H1 (cell line): ENCODE results near the gene RFPL3. TPM values are rescaled to one million over a fixed set of nuclear protein-coding genes. Genes with fewer than 3 reads are reported as not detected.
A peak's percentile ranks its signal among the peaks of the same experiment; 100 is the strongest.

ENCODE experiments used
- CTCF ChIA-PET: fragments of 300-600 bp; sonication (Branson Sonifier 250); formaldehyde crosslinking; loops from one replicate; lab custom pipeline; 2021; ENCODE audit not compliant: partially characterized antibody; lab: Charles Lee
- POLR2A ChIA-PET: fragments of 300-600 bp; sonication (Branson Sonifier 250); formaldehyde crosslinking; loops from one replicate; lab custom pipeline; 2021; ENCODE audit warnings: inconsistent platforms; ENCODE audit not compliant: partially characterized antibody; lab: Charles Lee
- DNase-seq, 2 experiments: peaks; one replicate each; pipeline versions ENCODE4 v3.0.0 to v3.0.0-alpha.2; 2010 to 2022; ENCODE audit warnings: low spot score in 2 of 2, low read depth in 1 of 2, mixed read lengths in 1 of 2
- FAIRE-seq: peaks from 2 replicates; lab custom pipeline; 2011; peaks lifted over from hg19 to GRCh38; lab: Jason Lieb, UNC
- H2AFZ ChIP-seq: 2 replicates; pipeline ENCODE4 v1.8.1; 2012; ENCODE audit warnings: low read length, inconsistent platforms
- H2AK5ac ChIP-seq: 2 replicates; pipeline ENCODE4 v1.6.1; 2013; ENCODE audit warnings: low read depth, low read length
- H2BK120ac ChIP-seq: replicated peaks from 2 replicates; pipeline ENCODE3; 2013; ENCODE audit warnings: low read depth, low read length, inconsistent platforms
- H2BK12ac ChIP-seq: 2 replicates; pipeline ENCODE4 v1.6.1; 2013; ENCODE audit warnings: low read depth, low read length
- H2BK15ac ChIP-seq: 2 replicates; pipeline ENCODE4 v1.6.1; 2013; ENCODE audit warnings: low read length
- H2BK20ac ChIP-seq: 2 replicates; pipeline ENCODE4 v1.6.1; 2013; ENCODE audit warnings: low read length
- H2BK5ac ChIP-seq: 2 replicates; pipeline ENCODE4 v1.6.1; 2013; ENCODE audit warnings: low read depth, low read length
- H3K14ac ChIP-seq: 2 replicates; pipeline ENCODE4 v1.6.1; 2013; ENCODE audit warnings: inconsistent platforms; ENCODE audit not compliant: insufficient read length
- H3K18ac ChIP-seq: 2 replicates; pipeline ENCODE4 v1.6.1; 2013; ENCODE audit warnings: low read length; ENCODE audit errors: extremely low read depth
- H3K23ac ChIP-seq: 2 replicates; pipeline ENCODE4 v1.6.1; 2013; ENCODE audit warnings: inconsistent platforms; ENCODE audit not compliant: insufficient read length
- H3K23me2 ChIP-seq: 2 replicates; pipeline ENCODE4 v1.6.1; 2013; ENCODE audit warnings: low read depth, low read length
- H3K27ac ChIP-seq: 2 replicates; pipeline ENCODE4 v1.6.1; 2011; ENCODE audit warnings: low read depth, low read length, inconsistent platforms
- H3K27me3 ChIP-seq, 4 experiments: replicated peaks in 1 of 4; 1 replicate in 1 of 4; 2 replicates in 3 of 4; pipeline versions ENCODE4 v1.6.1 to v1.8.1; 2011 to 2013; ENCODE audit warnings: low read length in 3 of 4, mild to moderate bottlenecking in 3 of 4, inconsistent platforms in 2 of 4, mixed read lengths in 2 of 4, moderate library complexity in 1 of 4; ENCODE audit not compliant: control insufficient read depth in 3 of 4, insufficient read depth in 3 of 4; ENCODE audit errors: extremely low read depth in 1 of 4
- H3K36me3 ChIP-seq, 4 experiments: 2 replicates each; pipeline versions ENCODE4 v1.6.1 to v1.8.1; 2011 to 2013; ENCODE audit warnings: mild to moderate bottlenecking in 4 of 4, low read length in 3 of 4, moderate library complexity in 2 of 4, control low read depth in 1 of 4, inconsistent platforms in 1 of 4; ENCODE audit not compliant: insufficient read depth in 4 of 4, control insufficient read depth in 2 of 4
- H3K4ac ChIP-seq: replicated peaks from 2 replicates; pipeline ENCODE3; 2013; ENCODE audit warnings: low read length, low read depth, mixed read lengths, inconsistent platforms; ENCODE audit not compliant: insufficient read length
- H3K4me1 ChIP-seq, 4 experiments: replicated peaks in 1 of 4; 1 replicate in 1 of 4; 2 replicates in 3 of 4; pipeline versions ENCODE4 v1.6.1 to v1.8.1; 2011 to 2013; ENCODE audit warnings: low read length in 3 of 4, inconsistent platforms in 2 of 4, mixed read lengths in 1 of 4; ENCODE audit not compliant: insufficient read depth in 4 of 4, control insufficient read depth in 3 of 4
- H3K4me2 ChIP-seq, 2 experiments: 2 replicates each; pipeline versions ENCODE4 v1.6.1 to v1.8.1; 2011 to 2013; ENCODE audit warnings: low read depth in 2 of 2, low read length in 2 of 2, control low read depth in 1 of 2, inconsistent platforms in 1 of 2, mild to moderate bottlenecking in 1 of 2; ENCODE audit not compliant: insufficient read depth in 1 of 2
- H3K4me3 ChIP-seq, 4 experiments: fragments of 200-600, 300-600 bp in 1 of 4; sonication (generic), shearing (Covaris generic), sonication (Bioruptor Twin) in 1 of 4; 2 replicates each; pipeline versions ENCODE4 v1.5.1 to v1.8.1; 2011 to 2016; ENCODE audit warnings: low read length in 4 of 4, low read depth in 3 of 4, control low read depth in 2 of 4, inconsistent platforms in 2 of 4, mild to moderate bottlenecking in 2 of 4, mixed read lengths in 1 of 4, moderate library complexity in 1 of 4; ENCODE audit not compliant: insufficient read depth in 2 of 4; ENCODE audit errors: extremely low read depth in 1 of 4
- H3K56ac ChIP-seq: replicated peaks from 2 replicates; pipeline ENCODE3; 2013; ENCODE audit warnings: low read depth, mild to moderate bottlenecking, mixed read lengths, low read length, inconsistent platforms; ENCODE audit not compliant: insufficient read length
- H3K79me1 ChIP-seq: 2 replicates; pipeline ENCODE4 v1.6.1; 2013; ENCODE audit warnings: low read depth, low read length, control low read depth
- H3K79me2 ChIP-seq, 2 experiments: 2 replicates each; pipeline versions ENCODE4 v1.6.1 to v1.8.1; 2012 to 2013; ENCODE audit warnings: low read length in 2 of 2, mild to moderate bottlenecking in 2 of 2, inconsistent platforms in 1 of 2; ENCODE audit not compliant: insufficient read depth in 2 of 2, control insufficient read depth in 1 of 2
- H3K9ac ChIP-seq, 4 experiments: replicated peaks in 1 of 4; 1 replicate in 1 of 4; 2 replicates in 3 of 4; pipeline versions ENCODE4 v1.6.1 to v1.8.1; 2011 to 2013; ENCODE audit warnings: low read depth in 3 of 4, low read length in 3 of 4, control low read depth in 2 of 4, mild to moderate bottlenecking in 2 of 4, moderate library complexity in 2 of 4, inconsistent platforms in 1 of 4; ENCODE audit errors: extremely low read depth in 1 of 4
- H3K9me3 ChIP-seq, 2 experiments: 2 replicates each; pipeline versions ENCODE4 v1.6.1 to v1.8.1; 2012 to 2013; ENCODE audit warnings: mild to moderate bottlenecking in 2 of 2, moderate library complexity in 2 of 2, control low read depth in 1 of 2, inconsistent platforms in 1 of 2, low read depth in 1 of 2, low read length in 1 of 2, mixed read lengths in 1 of 2; ENCODE audit not compliant: insufficient read depth in 2 of 2
- H4K20me1 ChIP-seq, 2 experiments: replicated peaks in 1 of 2; 2 replicates each; pipeline versions ENCODE3 to v1.8.1; 2011 to 2013; ENCODE audit warnings: inconsistent platforms in 2 of 2, low read length in 2 of 2, mild to moderate bottlenecking in 1 of 2; ENCODE audit not compliant: insufficient read depth in 2 of 2, control insufficient read depth in 1 of 2
- H4K5ac ChIP-seq: 2 replicates; pipeline ENCODE4 v1.6.1; 2013; ENCODE audit warnings: low read length, low read depth, mixed read lengths, inconsistent platforms; ENCODE audit not compliant: insufficient read length
- H4K8ac ChIP-seq: 2 replicates; pipeline ENCODE4 v1.8.0; 2013; ENCODE audit warnings: mild to moderate bottlenecking, moderate library complexity, low read length, inconsistent platforms; ENCODE audit not compliant: insufficient read depth; ENCODE audit errors: extremely low read depth
- H4K91ac ChIP-seq: replicated peaks from 2 replicates; pipeline ENCODE3; 2013; ENCODE audit warnings: low read length, mixed read lengths, inconsistent platforms; ENCODE audit not compliant: insufficient read length
- CREB1 ChIP-seq: IDR thresholded peaks from 2 replicates; pipeline ENCODE4 v1.6.1; 2012; ENCODE audit warnings: inconsistent platforms
- GABPA ChIP-seq: IDR thresholded peaks from 2 replicates; pipeline ENCODE4 v1.6.1; 2011; ENCODE audit warnings: mild to moderate bottlenecking, low read length, moderate library complexity, borderline replicate concordance; ENCODE audit not compliant: insufficient read depth
- JUND ChIP-seq: IDR thresholded peaks from 2 replicates; pipeline ENCODE4 v1.6.1; 2011; ENCODE audit warnings: mild to moderate bottlenecking, improper control_type of control experiment, low read length
- KDM1A ChIP-seq: fragments of 200-600, 300-600 bp; sonication (generic); IDR thresholded peaks from 2 replicates; pipeline ENCODE4 v1.7.1; 2016; ENCODE audit warnings: mild to moderate bottlenecking, low read length, borderline replicate concordance
- POLR2A ChIP-seq, 2 experiments: IDR thresholded peaks; 1 replicate in 1 of 2; 2 replicates in 1 of 2; pipeline ENCODE4 v1.6.1; 2011; ENCODE audit warnings: low read depth in 2 of 2, low read length in 2 of 2, mild to moderate bottlenecking in 2 of 2; ENCODE audit errors: control extremely low read depth in 1 of 2
- RBBP5 ChIP-seq: IDR thresholded peaks from 2 replicates; pipeline ENCODE4 v1.7.1; 2012; ENCODE audit warnings: low read depth, mild to moderate bottlenecking, inconsistent platforms, low read length, moderate library complexity, borderline replicate concordance
- RNF2 ChIP-seq: fragments of 200-900, 300-1000 bp; sonication (generic); IDR thresholded peaks from 2 replicates; pipeline ENCODE4 v1.7.1; 2016; ENCODE audit warnings: borderline replicate concordance, low read depth, mild to moderate bottlenecking, antibody characterized with exemption, low read length; ENCODE audit not compliant: poor library complexity, severe bottlenecking; ENCODE audit errors: missing control alignments
- RXRA ChIP-seq: IDR thresholded peaks from 2 replicates; pipeline ENCODE4 v1.6.1; 2011; ENCODE audit warnings: low read depth, mild to moderate bottlenecking, low read length, moderate library complexity; ENCODE audit not compliant: insufficient read depth
- SIX5 ChIP-seq: IDR thresholded peaks from 2 replicates; pipeline ENCODE4 v1.6.1; 2011; ENCODE audit warnings: mild to moderate bottlenecking, low read depth, low read length
- SP1 ChIP-seq: IDR thresholded peaks from 2 replicates; pipeline ENCODE4 v1.6.1; 2011; ENCODE audit warnings: low read depth, low read length
- SUZ12 ChIP-seq: fragments of 200-600 bp; sonication (generic); IDR thresholded peaks from 2 replicates; pipeline ENCODE4 v1.6.1; 2012; ENCODE audit warnings: mild to moderate bottlenecking, inconsistent platforms, low read length, moderate library complexity, mixed read lengths
- TAF7 ChIP-seq: optimal IDR thresholded peaks from 2 replicates; pipeline ENCODE3; 2011; ENCODE audit warnings: low read depth, mild to moderate bottlenecking, inconsistent platforms, low read length, moderate library complexity, borderline replicate concordance
- TBP ChIP-seq: IDR thresholded peaks from 2 replicates; pipeline ENCODE4 v1.6.1; 2011; ENCODE audit warnings: low read depth, low read length, improper control_type of control experiment
- TCF12 ChIP-seq: IDR thresholded peaks from 2 replicates; pipeline ENCODE4 v1.6.1; 2011; ENCODE audit warnings: low read depth, mild to moderate bottlenecking, low read length
- WGBS, 2 experiments: shearing (Covaris generic) in 1 of 2; methylation state at CpG; one replicate each; pipeline versions ENCODE4 v1.1.6 to v1.1.7; 2013 to 2015; ENCODE audit warnings: low lambda C conversion rate in 2 of 2, mixed read lengths in 2 of 2, inconsistent platforms in 1 of 2, low coverage in 1 of 2, missing lambda C conversion rate in 1 of 2; ENCODE audit not compliant: insufficient replicate concordance in 2 of 2, insufficient coverage in 1 of 2, insufficient read length in 1 of 2; ENCODE audit errors: extremely low coverage in 1 of 2, missing lambda C conversion rate in 1 of 2; 5-methylcytosine and 5-hydroxymethylcytosine counted together
- polyA plus RNA-seq, 7 experiments: library from polyadenylated mRNA; depleted of rRNA in 3 of 7; stranded (reverse) in 5 of 7; unstranded in 2 of 7; fragments of >200 nt in 5 of 7; fragments of 200-250 nt in 2 of 7; gene quantifications; 1 replicate in 5 of 7; 2 replicates in 1 of 7; 4 replicates in 1 of 7; pipeline versions ENCODE4 v1.2.1 to v1.2.3, GENCODE V29; 2011 to 2013; ENCODE audit warnings: missing spikeins in 2 of 7, mixed read lengths in 2 of 7
- total RNA-seq: library from RNA; stranded (reverse); fragmentation: NEBNext Ultra II Directional; extraction: Animal tissue kit (Norgen Biotek cat#: 25700); gene quantifications from 2 replicates; pipeline ENCODE4 v1.2.1, GENCODE V29; 2021

RFPL3 gene
- total and polyA plus RNA-seq, 2 of the 8 experiments (the other 6 are each of a cell fraction or from before 2014, with no cell fraction given): 0.08 to 0.24 TPM

DNA sequence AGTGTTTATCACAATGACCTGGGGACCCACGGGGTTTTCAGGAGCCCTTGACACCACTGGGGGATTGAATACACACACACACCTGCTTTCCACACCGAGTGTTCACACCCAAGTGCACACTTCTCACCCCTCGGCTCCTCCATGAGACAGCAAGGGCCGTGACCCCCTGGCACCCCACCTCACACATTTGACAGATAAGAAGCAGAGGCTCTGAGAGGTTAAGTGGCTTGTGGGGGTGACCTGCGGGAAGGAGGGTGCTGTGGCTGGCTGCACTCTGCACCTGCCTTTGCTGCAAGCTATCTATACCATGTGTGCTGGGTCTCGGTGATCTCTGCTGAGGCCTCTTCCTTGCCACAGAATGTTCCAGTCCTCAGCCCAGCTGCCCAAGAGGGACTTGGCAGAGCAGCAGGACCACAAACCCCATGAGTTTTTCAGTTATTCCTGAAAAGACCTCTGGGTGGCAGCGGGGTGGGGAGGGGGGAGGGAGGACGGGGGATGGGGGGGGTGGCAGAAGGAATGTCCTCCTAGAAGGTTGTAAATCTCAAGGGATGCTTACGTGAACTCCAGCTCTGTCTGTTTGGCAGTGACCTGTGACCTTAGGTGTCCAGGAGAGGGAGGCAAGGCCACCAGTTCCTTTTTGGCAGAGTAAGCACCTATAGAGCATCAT, 47.9 kb upstream of the RFPL3 start:
- no peak for FAIRE-seq
- TF ChIP-seq SUZ12 (no peak), GABPA (no peak), KDM1A (no peak), TAF7 (no peak), JUND (no peak), RBBP5 (no peak), SP1 (no peak), POLR2A (IDR thresholded peaks at IDR 0.05; ENCODE audit: control extremely low read depth in 1 of 2, low read depth in 2 of 2, low read length in 2 of 2) (no peak), CREB1 (no peak), TCF12 (no peak), SIX5 (no peak), TBP (no peak), RXRA (no peak), RNF2 (no peak)

More for the DNA sequence above, 47.9 kb upstream of the RFPL3 start:
- H3K27me3 ChIP-seq: peaks cover 0 to 2% (median 0%) of the 10 kb centered on the region in 4 experiments; a peak in 1 of 7 replicates
- 80% methylated on average over 6 of the region's 9 CpGs; no CpG with 5 or more reads in 1 of the 2 experiments for WGBS, 2 experiments
- peak in 1 of 2 experiments; percentile 43 for DNase-seq
- no peaks in the 10 kb centered on the region for H4K20me1 ChIP-seq
- no peak overlapping the region for H3K4me3 ChIP-seq
- no peak overlapping the region for H3K27ac ChIP-seq
- H3K79me2 ChIP-seq: no peaks in the 10 kb centered on the region
- H3K4me1 ChIP-seq: peaks cover 0 to 3% (median 0%) of the 10 kb centered on the region in 4 experiments; a peak in 1 of 7 replicates
- 0 out of 2 replicates have a peak overlapping the region, but pooled peaks have one; percentile 42 for H3K18ac ChIP-seq
- no peak overlapping the region for H2BK15ac ChIP-seq
- ChIA-PET CTCF (interaction anchor here (0.6 to 2.3 kb wide), 6 partner anchors 11 to 70 kb away, joined by 3 to 10 read pairs (median 4); no protein-coding TSS in a partner anchor), POLR2A (interaction anchor here (1.1 kb wide), 2 partner anchors 14 to 27 kb away, joined by 3 read pairs; no protein-coding TSS in a partner anchor)
- no peak overlapping the region for H3K9ac ChIP-seq
- no peak overlapping the region for H2BK120ac ChIP-seq
- H3K4ac ChIP-seq: no peak overlapping the region
- no peaks in the 10 kb centered on the region for H3K9me3 ChIP-seq
- no peaks in the 10 kb centered on the region for H3K23me2 ChIP-seq
- H3K56ac ChIP-seq: no peak overlapping the region
- no peak overlapping the region for H4K5ac ChIP-seq
- no peak overlapping the region for H4K91ac ChIP-seq
- no peak overlapping the region for H2AK5ac ChIP-seq
- H2BK5ac ChIP-seq: no peak overlapping the region
- no peak overlapping the region for H3K4me2 ChIP-seq
- H2BK20ac ChIP-seq: no peak overlapping the region
- no peak overlapping the region for H3K23ac ChIP-seq
- no peaks in the 10 kb centered on the region for H3K79me1 ChIP-seq
- no peak overlapping the region for H3K14ac ChIP-seq
- no peak overlapping the region for H2AFZ ChIP-seq
- H2BK12ac ChIP-seq: no peak overlapping the region
- H3K36me3 ChIP-seq: no peaks in the 10 kb centered on the region
- no peak overlapping the region for H4K8ac ChIP-seq
